Mesenchymal stem cell (in vitro differentiated cells and primary cell): ENCODE measurements around the gene IYD. TPM values are rescaled to one million over a fixed set of nuclear protein-coding genes. Genes with fewer than 3 reads are reported as not detected.

Experiments
- DNase-seq: peaks from one replicate; pipeline ENCODE4 v3.0.0-alpha.2; 2013
- H2AFZ ChIP-seq: one replicate; pipeline ENCODE4 v1.6.1; 2013; ENCODE audit warnings: low read depth, mild to moderate bottlenecking, control low read depth, inconsistent platforms, low read length, moderate library complexity
- H2AK5ac ChIP-seq: 2 replicates; pipeline ENCODE4 v1.6.1; 2013; ENCODE audit warnings: low read length, moderate library complexity, mild to moderate bottlenecking, inconsistent platforms; ENCODE audit not compliant: severe bottlenecking
- H2BK120ac ChIP-seq: one replicate; pipeline ENCODE4 v1.6.1; 2013; ENCODE audit warnings: low read depth, mild to moderate bottlenecking, inconsistent platforms, low read length, moderate library complexity
- H2BK12ac ChIP-seq, 2 experiments: one replicate each; pipeline ENCODE4 v1.6.1; 2013; ENCODE audit warnings: inconsistent platforms in 2 of 2, low read length in 2 of 2, mild to moderate bottlenecking in 2 of 2, moderate library complexity in 2 of 2, control low read depth in 1 of 2
- H2BK15ac ChIP-seq: one replicate; pipeline ENCODE4 v1.6.1; 2013; ENCODE audit warnings: mild to moderate bottlenecking, low read depth, inconsistent platforms; ENCODE audit not compliant: poor library complexity, severe bottlenecking
- H2BK5ac ChIP-seq: 2 replicates; pipeline ENCODE4 v1.6.1; 2013; ENCODE audit warnings: low read depth, mild to moderate bottlenecking, low read length, control low read depth, inconsistent platforms; ENCODE audit not compliant: poor library complexity, severe bottlenecking
- H3K14ac ChIP-seq, 2 experiments: one replicate each; pipeline ENCODE4 v1.6.1; 2013; ENCODE audit warnings: inconsistent platforms in 2 of 2, low read length in 2 of 2, control low read depth in 1 of 2, mild to moderate bottlenecking in 1 of 2, moderate library complexity in 1 of 2
- H3K18ac ChIP-seq, 2 experiments: one replicate each; pipeline ENCODE4 v1.6.1; 2013; ENCODE audit warnings: inconsistent platforms in 2 of 2, low read length in 2 of 2, control low read depth in 1 of 2, low read depth in 1 of 2, mild to moderate bottlenecking in 1 of 2
- H3K23ac ChIP-seq, 2 experiments: one replicate each; pipeline ENCODE4 v1.6.1; 2013; ENCODE audit warnings: inconsistent platforms in 2 of 2, low read length in 2 of 2, mild to moderate bottlenecking in 2 of 2, moderate library complexity in 2 of 2, control low read depth in 1 of 2
- H3K27ac ChIP-seq: 2 replicates; pipeline ENCODE4 v1.5.1; 2013; ENCODE audit warnings: mild to moderate bottlenecking, moderate library complexity, low read length, control low read depth, inconsistent platforms; ENCODE audit not compliant: poor library complexity, severe bottlenecking
- H3K27me3 ChIP-seq, 2 experiments: 2 replicates each; pipeline versions ENCODE4 v1.6.1 to v1.7.0; 2013; ENCODE audit warnings: low read length in 2 of 2, mild to moderate bottlenecking in 2 of 2, moderate library complexity in 2 of 2, control low read depth in 1 of 2, inconsistent platforms in 1 of 2; ENCODE audit not compliant: control insufficient read depth in 1 of 2, insufficient read depth in 1 of 2
- H3K36me3 ChIP-seq, 2 experiments: 2 replicates each; pipeline versions ENCODE4 v1.6.1 to v1.7.0; 2013; ENCODE audit warnings: low read length in 2 of 2, control low read depth in 1 of 2, inconsistent platforms in 1 of 2, low read depth in 1 of 2, mild to moderate bottlenecking in 1 of 2; ENCODE audit not compliant: insufficient read depth in 2 of 2, control insufficient read depth in 1 of 2
- H3K4ac ChIP-seq, 2 experiments: one replicate each; pipeline ENCODE4 v1.6.1; 2013; ENCODE audit warnings: inconsistent platforms in 2 of 2, low read length in 2 of 2, mild to moderate bottlenecking in 2 of 2, moderate library complexity in 2 of 2, control low read depth in 1 of 2, low read depth in 1 of 2
- H3K4me1 ChIP-seq: 2 replicates; pipeline ENCODE4 v1.6.1; 2013; ENCODE audit warnings: low read depth, low read length, control low read depth; ENCODE audit not compliant: control insufficient read depth, insufficient read depth
- H3K4me2 ChIP-seq: 2 replicates; pipeline ENCODE4 v1.6.1; 2013; ENCODE audit warnings: low read length, mild to moderate bottlenecking, inconsistent platforms; ENCODE audit not compliant: poor library complexity, severe bottlenecking
- H3K4me3 ChIP-seq, 2 experiments: 2 replicates each; pipeline versions ENCODE4 v1.5.1 to v1.7.0; 2013; ENCODE audit warnings: low read length in 2 of 2, mild to moderate bottlenecking in 2 of 2, control low read depth in 1 of 2, low read depth in 1 of 2; ENCODE audit not compliant: insufficient read depth in 1 of 2
- H3K79me1 ChIP-seq: replicated peaks from 2 replicates; pipeline ENCODE4 v1.6.1; 2013; ENCODE audit warnings: mild to moderate bottlenecking, control low read depth, low read length, inconsistent platforms; ENCODE audit not compliant: poor library complexity, severe bottlenecking
- H3K9ac ChIP-seq: 2 replicates; pipeline ENCODE4 v1.7.0; 2013; ENCODE audit warnings: mild to moderate bottlenecking, low read length, moderate library complexity
- H3K9me3 ChIP-seq: 2 replicates; pipeline ENCODE4 v1.7.0; 2013; ENCODE audit warnings: mild to moderate bottlenecking, low read length; ENCODE audit not compliant: control insufficient read depth
- H4K8ac ChIP-seq: one replicate; pipeline ENCODE4 v1.6.1; 2013; ENCODE audit warnings: inconsistent platforms, mild to moderate bottlenecking, low read length, moderate library complexity
- H4K91ac ChIP-seq: one replicate; pipeline ENCODE4 v1.6.1; 2013; ENCODE audit warnings: mild to moderate bottlenecking, low read length, inconsistent platforms
- WGBS: methylation state at CpG from one replicate; pipeline ENCODE4 v1.1.7; 2013; ENCODE audit warnings: mixed read lengths; 5-methylcytosine and 5-hydroxymethylcytosine counted together
- polyA plus RNA-seq, 2 experiments: library from polyadenylated mRNA; stranded (reverse); fragments of 200-250 nt; gene quantifications; one replicate each; pipeline ENCODE4 v1.2.3, GENCODE V29; 2013

The IYD gene
- polyA plus RNA-seq (2013, experiment 1 of 2): not detected
- polyA plus RNA-seq (2013, experiment 2 of 2): not detected

GRCh38 chr6:150368762-150369161 lies at the start of gene IYD:
IYD (plus strand) TSS chr6:150369012; CDS start chr6:150369032, 20 bp downstream.
- H4K91ac ChIP-seq: no peak within 1 kb of the TSS
- 88% methylated on average over 8 of the region's 8 CpGs for WGBS
- peaks cover 0 to 54% of the 10 kb centered on the region in 2 experiments for H3K27me3 ChIP-seq
- H3K4me3 ChIP-seq: no peak within 1 kb of the TSS
- H3K27ac ChIP-seq: no peak within 1 kb of the TSS
- H4K8ac ChIP-seq: no peak within 1 kb of the TSS
- no peak within 1 kb of the TSS for H3K23ac ChIP-seq
- H3K4ac ChIP-seq: no peak within 1 kb of the TSS
- no peak for DNase-seq
- no peak within 1 kb of the TSS for H2AFZ ChIP-seq
- no peak within 1 kb of the TSS for H2AK5ac ChIP-seq
- no peak within 1 kb of the TSS for H2BK12ac ChIP-seq
- H3K36me3 ChIP-seq: no peaks in the 10 kb centered on the region
- H2BK15ac ChIP-seq: no peak within 1 kb of the TSS
- no peak within 1 kb of the TSS for H3K14ac ChIP-seq
- H2BK120ac ChIP-seq: no peak within 1 kb of the TSS
- H2BK5ac ChIP-seq: no peak within 1 kb of the TSS
- H3K18ac ChIP-seq: no peak within 1 kb of the TSS
- H3K79me1 ChIP-seq: no peaks in the 10 kb centered on the region
- H3K9me3 ChIP-seq: no peaks in the 10 kb centered on the region
- no peak within 1 kb of the TSS for H3K4me2 ChIP-seq
- no peak within 1 kb of the TSS for H3K9ac ChIP-seq
- H3K4me1 ChIP-seq: peaks cover 3% of the 10 kb centered on the region

- Histone ChIP-seq H2BK12ac (no peak overlapping the region), H3K27ac (no peak overlapping the region), H2AK5ac (no peak overlapping the region), H3K23ac (no peak overlapping the region), H3K4me3 (no peak overlapping the region), H3K18ac (no peak overlapping the region), H4K8ac (no peak overlapping the region), H3K79me1 (no peaks in the 10 kb centered on the region), H3K14ac (no peak overlapping the region), H2BK15ac (no peak overlapping the region), H2BK120ac (no peak overlapping the region), H3K36me3 (no peaks in the 10 kb centered on the region), H2BK5ac (no peak overlapping the region), H2AFZ (no peak overlapping the region), H4K91ac (no peak overlapping the region), H3K4ac (no peak overlapping the region), H3K4me1 (peaks cover 5% of the 10 kb centered on the region), H3K9ac (no peak overlapping the region), H3K9me3 (no peaks in the 10 kb centered on the region), H3K4me2 (no peak overlapping the region), H3K27me3 (peaks cover 18 to 36% of the 10 kb centered on the region in 2 experiments)
- DNase-seq: no peak
- 79% methylated on average over 4 of the region's 4 CpGs for WGBS
These were observed 48.9 kb upstream of the IYD start for GRCh38 chr6:150319924-150320323.

- Histone ChIP-seq H4K91ac (no peak overlapping the region), H3K79me1 (no peaks in the 10 kb centered on the region), H3K14ac (no peak overlapping the region), H2BK5ac (no peak overlapping the region), H3K9ac (no peak overlapping the region), H4K8ac (no peak overlapping the region), H2AK5ac (no peak overlapping the region), H3K18ac (no peak overlapping the region), H2AFZ (no peak overlapping the region), H3K36me3 (no peaks in the 10 kb centered on the region), H2BK12ac (no peak overlapping the region), H3K4me1 (peaks cover 6% of the 10 kb centered on the region), H3K23ac (no peak overlapping the region), H3K9me3 (no peaks in the 10 kb centered on the region), H3K4me2 (no peak overlapping the region), H3K4me3 (no peak overlapping the region), H3K27ac (no peak overlapping the region), H3K27me3 (peaks cover 18 to 30% of the 10 kb centered on the region in 2 experiments), H3K4ac (no peak overlapping the region), H2BK15ac (no peak overlapping the region), H2BK120ac (no peak overlapping the region)
- WGBS: 92% methylated on average over 8 of the region's 9 CpGs
- no peak for DNase-seq
These were observed 48.4 kb upstream of the IYD start for GRCh38 chr6:150320442-150320841.

GRCh38 chr6:150322466-150322871 lies 46.3 kb upstream of the IYD start:
- no peak overlapping the region for H2AFZ ChIP-seq
- H2BK12ac ChIP-seq: no peak overlapping the region
- no peak overlapping the region for H3K4ac ChIP-seq
- H2BK5ac ChIP-seq: no peak overlapping the region
- H2BK15ac ChIP-seq: no peak overlapping the region
- H3K27ac ChIP-seq: no peak overlapping the region
- H4K91ac ChIP-seq: no peak overlapping the region
- H3K9ac ChIP-seq: no peak overlapping the region
- H4K8ac ChIP-seq: no peak overlapping the region
- no peak overlapping the region for H2AK5ac ChIP-seq
- H2BK120ac ChIP-seq: no peak overlapping the region
- H3K23ac ChIP-seq: no peak overlapping the region
- no peak for DNase-seq
- no peak overlapping the region for H3K4me3 ChIP-seq
- H3K36me3 ChIP-seq: no peaks in the 10 kb centered on the region
- peaks cover 6% of the 10 kb centered on the region for H3K4me1 ChIP-seq
- H3K79me1 ChIP-seq: no peaks in the 10 kb centered on the region
- H3K18ac ChIP-seq: no peak overlapping the region
- H3K9me3 ChIP-seq: no peaks in the 10 kb centered on the region
- H3K14ac ChIP-seq: no peak overlapping the region
- peaks cover 18 to 25% of the 10 kb centered on the region in 2 experiments for H3K27me3 ChIP-seq
- WGBS: 81% methylated on average over 6 of the region's 6 CpGs
- no peak overlapping the region for H3K4me2 ChIP-seq
